ENCODE results near the gene JARID2. TPM values are rescaled to one million over a fixed set of nuclear protein-coding genes. Genes with fewer than 3 reads are reported as not detected.

JARID2 gene
- total and polyA plus RNA-seq, 2 of the 13 experiments (the other 11 are each of a cell fraction or from before 2014, with no cell fraction given) = 7.5 to 10.3 TPM

DNA sequence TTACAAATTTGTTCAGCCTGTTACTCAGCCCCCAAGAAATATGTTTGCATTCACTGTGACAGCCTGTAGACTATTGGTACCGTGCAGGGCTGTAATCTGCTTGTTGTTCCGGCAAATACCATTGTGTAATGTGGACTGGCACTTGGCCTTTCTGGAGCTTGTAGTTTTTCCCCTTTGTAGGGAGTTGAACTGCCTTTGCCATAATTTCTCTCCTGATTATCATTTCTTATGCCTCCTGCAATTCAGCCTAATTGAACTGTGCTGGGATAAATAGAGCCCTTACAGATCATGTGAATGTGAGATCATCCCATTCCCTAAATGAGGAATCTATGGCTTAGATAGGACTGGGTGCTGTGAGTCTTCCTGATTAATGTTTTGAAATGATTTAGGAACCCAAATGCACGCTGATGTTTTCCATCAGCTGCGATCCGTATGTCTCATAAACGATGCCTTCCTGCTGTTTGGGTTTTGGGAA lies 185.1 kb downstream of the JARID2 start (continued):
- TF ChIP-seq, protein P1, sequence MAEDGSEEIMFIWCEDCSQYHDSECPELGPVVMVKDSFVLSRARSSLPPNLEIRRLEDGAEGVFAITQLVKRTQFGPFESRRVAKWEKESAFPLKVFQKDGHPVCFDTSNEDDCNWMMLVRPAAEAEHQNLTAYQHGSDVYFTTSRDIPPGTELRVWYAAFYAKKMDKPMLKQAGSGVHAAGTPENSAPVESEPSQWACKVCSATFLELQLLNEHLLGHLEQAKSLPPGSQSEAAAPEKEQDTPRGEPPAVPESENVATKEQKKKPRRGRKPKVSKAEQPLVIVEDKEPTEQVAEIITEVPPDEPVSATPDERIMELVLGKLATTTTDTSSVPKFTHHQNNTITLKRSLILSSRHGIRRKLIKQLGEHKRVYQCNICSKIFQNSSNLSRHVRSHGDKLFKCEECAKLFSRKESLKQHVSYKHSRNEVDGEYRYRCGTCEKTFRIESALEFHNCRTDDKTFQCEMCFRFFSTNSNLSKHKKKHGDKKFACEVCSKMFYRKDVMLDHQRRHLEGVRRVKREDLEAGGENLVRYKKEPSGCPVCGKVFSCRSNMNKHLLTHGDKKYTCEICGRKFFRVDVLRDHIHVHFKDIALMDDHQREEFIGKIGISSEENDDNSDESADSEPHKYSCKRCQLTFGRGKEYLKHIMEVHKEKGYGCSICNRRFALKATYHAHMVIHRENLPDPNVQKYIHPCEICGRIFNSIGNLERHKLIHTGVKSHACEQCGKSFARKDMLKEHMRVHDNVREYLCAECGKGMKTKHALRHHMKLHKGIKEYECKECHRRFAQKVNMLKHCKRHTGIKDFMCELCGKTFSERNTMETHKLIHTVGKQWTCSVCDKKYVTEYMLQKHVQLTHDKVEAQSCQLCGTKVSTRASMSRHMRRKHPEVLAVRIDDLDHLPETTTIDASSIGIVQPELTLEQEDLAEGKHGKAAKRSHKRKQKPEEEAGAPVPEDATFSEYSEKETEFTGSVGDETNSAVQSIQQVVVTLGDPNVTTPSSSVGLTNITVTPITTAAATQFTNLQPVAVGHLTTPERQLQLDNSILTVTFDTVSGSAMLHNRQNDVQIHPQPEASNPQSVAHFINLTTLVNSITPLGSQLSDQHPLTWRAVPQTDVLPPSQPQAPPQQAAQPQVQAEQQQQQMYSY (CRISPR knock-in tag; IDR thresholded peaks at IDR 0.05) = no peak
- TF ChIP-seq, protein P2, sequence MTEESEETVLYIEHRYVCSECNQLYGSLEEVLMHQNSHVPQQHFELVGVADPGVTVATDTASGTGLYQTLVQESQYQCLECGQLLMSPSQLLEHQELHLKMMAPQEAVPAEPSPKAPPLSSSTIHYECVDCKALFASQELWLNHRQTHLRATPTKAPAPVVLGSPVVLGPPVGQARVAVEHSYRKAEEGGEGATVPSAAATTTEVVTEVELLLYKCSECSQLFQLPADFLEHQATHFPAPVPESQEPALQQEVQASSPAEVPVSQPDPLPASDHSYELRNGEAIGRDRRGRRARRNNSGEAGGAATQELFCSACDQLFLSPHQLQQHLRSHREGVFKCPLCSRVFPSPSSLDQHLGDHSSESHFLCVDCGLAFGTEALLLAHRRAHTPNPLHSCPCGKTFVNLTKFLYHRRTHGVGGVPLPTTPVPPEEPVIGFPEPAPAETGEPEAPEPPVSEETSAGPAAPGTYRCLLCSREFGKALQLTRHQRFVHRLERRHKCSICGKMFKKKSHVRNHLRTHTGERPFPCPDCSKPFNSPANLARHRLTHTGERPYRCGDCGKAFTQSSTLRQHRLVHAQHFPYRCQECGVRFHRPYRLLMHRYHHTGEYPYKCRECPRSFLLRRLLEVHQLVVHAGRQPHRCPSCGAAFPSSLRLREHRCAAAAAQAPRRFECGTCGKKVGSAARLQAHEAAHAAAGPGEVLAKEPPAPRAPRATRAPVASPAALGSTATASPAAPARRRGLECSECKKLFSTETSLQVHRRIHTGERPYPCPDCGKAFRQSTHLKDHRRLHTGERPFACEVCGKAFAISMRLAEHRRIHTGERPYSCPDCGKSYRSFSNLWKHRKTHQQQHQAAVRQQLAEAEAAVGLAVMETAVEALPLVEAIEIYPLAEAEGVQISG (CRISPR knock-in tag; IDR thresholded peaks at IDR 0.05) = peak; percentile 23; the same call in 1 of the 2 replicates
- TF ChIP-seq PITX1 (CRISPR knock-in tag; IDR thresholded peaks at IDR 0.05) (0 out of 2 replicates have a peak, but pooled peaks have one; percentile 26), MLLT10 (CRISPR knock-in tag; IDR thresholded peaks at IDR 0.05) (no peak), CEBPG (CRISPR knock-in tag; IDR thresholded peaks at IDR 0.05) (peak; percentile 81), GATAD2A (CRISPR knock-in tag; IDR thresholded peaks at IDR 0.05) (peak; percentile 69), FOXA1 (IDR thresholded peaks at IDR 0.05) (no peak), FOXA1 (CRISPR knock-in tag; IDR thresholded peaks at IDR 0.05) (peak; percentile 59), ZNF292 (CRISPR knock-in tag; IDR thresholded peaks at IDR 0.05; ENCODE audit: borderline replicate concordance, low read depth) (peak; percentile 79; the same call in 1 of the 2 replicates), CEBPB (IDR thresholded peaks at IDR 0.05; ENCODE audit: borderline replicate concordance, low read depth, low read length) (peak; percentile 79), HNF4A (CRISPR knock-in tag; IDR thresholded peaks at IDR 0.05) (peak; percentile 66), ARNT (IDR thresholded peaks at IDR 0.05) (no peak), RARA (CRISPR knock-in tag; IDR thresholded peaks at IDR 0.05) (peak; percentile 60), ZIK1 (CRISPR knock-in tag; IDR thresholded peaks at IDR 0.05; ENCODE audit: borderline replicate concordance, low read depth) (no peak), RBM39 (IDR thresholded peaks at IDR 0.05; ENCODE audit: low read depth, low read length, poor library complexity, severe bottlenecking) (no peak), ZFY (CRISPR knock-in tag; IDR thresholded peaks at IDR 0.05) (0 out of 2 replicates have a peak, but pooled peaks have one; percentile 17), KMT2B (CRISPR knock-in tag; IDR thresholded peaks at IDR 0.05) (no peak), BCL6 (CRISPR knock-in tag; IDR thresholded peaks at IDR 0.05) (0 out of 2 replicates have a peak, but pooled peaks have one; percentile 40), TEAD3 (CRISPR knock-in tag; optimal IDR thresholded peaks at IDR 0.05; ENCODE audit: borderline replicate concordance) (peak; percentile 55), POGZ (CRISPR knock-in tag; IDR thresholded peaks at IDR 0.05) (0 out of 2 replicates have a peak, but pooled peaks have one; percentile 27)
- TF ChIP-seq, protein P3, sequence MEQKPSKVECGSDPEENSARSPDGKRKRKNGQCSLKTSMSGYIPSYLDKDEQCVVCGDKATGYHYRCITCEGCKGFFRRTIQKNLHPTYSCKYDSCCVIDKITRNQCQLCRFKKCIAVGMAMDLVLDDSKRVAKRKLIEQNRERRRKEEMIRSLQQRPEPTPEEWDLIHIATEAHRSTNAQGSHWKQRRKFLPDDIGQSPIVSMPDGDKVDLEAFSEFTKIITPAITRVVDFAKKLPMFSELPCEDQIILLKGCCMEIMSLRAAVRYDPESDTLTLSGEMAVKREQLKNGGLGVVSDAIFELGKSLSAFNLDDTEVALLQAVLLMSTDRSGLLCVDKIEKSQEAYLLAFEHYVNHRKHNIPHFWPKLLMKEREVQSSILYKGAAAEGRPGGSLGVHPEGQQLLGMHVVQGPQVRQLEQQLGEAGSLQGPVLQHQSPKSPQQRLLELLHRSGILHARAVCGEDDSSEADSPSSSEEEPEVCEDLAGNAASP (CRISPR knock-in tag; IDR thresholded peaks at IDR 0.05; ENCODE audit: borderline replicate concordance) = peak; percentile 41; the same call in 1 of the 2 replicates
- TF ChIP-seq, protein P4, sequence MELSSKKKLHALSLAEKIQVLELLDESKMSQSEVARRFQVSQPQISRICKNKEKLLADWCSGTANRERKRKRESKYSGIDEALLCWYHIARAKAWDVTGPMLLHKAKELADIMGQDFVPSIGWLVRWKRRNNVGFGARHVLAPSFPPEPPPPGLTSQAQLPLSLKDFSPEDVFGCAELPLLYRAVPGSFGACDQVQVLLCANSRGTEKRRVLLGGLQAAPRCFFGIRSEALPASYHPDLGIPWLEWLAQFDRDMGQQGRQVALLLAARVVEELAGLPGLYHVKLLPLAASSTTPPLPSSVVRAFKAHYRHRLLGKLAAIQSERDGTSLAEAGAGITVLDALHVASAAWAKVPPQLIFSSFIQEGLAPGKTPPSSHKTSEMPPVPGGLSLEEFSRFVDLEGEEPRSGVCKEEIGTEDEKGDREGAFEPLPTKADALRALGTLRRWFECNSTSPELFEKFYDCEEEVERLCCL (CRISPR knock-in tag; IDR thresholded peaks at IDR 0.05; ENCODE audit: borderline replicate concordance) = no peak

Measured in HepG2 (cell line).